Measurements from ENCODE around the gene TMEM212.

The TMEM212 gene

GRCh38 chr3:171833789-171834460, 9.2 kb upstream of the TMEM212 start:
- no peak for DNase-seq (ENCODE audit: low read depth in 1 of 2, low spot score in 1 of 2)

DNA sequence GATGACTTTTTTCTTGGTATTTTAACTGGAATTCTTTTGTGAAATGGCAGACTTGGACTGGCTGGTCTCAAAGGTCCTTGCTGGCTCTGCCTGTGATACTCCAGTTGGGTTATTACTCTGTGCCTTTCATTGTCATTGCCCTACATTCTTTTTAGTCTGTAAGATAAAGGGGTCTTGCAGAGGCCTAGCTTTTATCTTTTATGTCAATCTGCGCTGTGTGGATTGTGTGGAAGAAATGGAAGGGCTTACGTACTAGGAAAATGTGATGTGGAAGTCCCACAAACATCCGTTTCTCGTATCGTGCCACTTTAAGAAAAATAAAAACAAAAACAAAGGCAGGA, 8.7 kb upstream of the TMEM212 start:
- DNase-seq (ENCODE audit: low read depth in 1 of 2, low spot score in 1 of 2) = no peak

GRCh38 chr3:171835116-171835515, 8.0 kb upstream of the TMEM212 start:
- no peak for DNase-seq (ENCODE audit: low read depth in 1 of 2, low spot score in 1 of 2)

GRCh38 chr3:171835613-171836012, 7.5 kb upstream of the TMEM212 start:
- no peak for DNase-seq (ENCODE audit: low read depth in 1 of 2, low spot score in 1 of 2)

DNA sequence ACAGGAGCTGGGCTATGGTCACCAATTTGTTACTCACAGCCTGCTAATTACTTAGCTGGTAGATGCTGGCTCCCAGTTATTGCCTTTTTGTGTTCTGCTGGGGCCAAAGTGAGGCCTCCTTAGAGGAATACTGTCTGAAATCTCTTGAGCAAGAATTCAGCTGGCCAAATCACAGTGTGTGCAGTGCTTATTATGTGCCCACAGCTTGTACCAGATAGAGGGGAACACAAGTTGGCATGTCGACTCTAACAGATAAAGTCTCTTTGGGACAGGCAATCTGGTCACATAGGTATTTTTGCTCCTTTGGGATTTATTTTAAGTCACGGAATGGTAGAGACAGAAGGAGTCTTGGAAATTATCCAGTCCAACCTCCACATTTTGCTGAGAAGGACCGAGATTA, 6.3 kb upstream of the TMEM212 start:
- no peak for DNase-seq (ENCODE audit: low read depth in 1 of 2, low spot score in 1 of 2)

DNA sequence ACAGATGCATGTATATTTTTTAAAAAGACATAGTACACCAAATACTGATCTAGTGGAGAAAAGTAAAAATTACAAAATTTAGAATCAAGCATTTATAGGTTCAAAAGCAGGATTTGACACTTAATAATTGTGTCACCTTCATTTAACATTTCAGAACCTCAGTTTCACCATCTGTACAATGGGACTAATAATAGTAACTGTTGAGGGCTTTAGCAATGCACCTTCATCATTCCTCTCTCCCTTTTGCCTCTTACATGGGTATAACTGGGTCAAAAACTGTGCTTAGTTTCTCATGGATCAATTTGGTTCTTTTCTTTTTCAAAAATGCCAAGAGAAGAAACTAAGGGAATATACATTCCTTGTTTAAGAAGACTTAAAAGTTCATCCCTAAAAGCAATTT, 5.5 kb upstream of the TMEM212 start:
- DNase-seq (ENCODE audit: low read depth in 1 of 2, low spot score in 1 of 2) = no peak

- DNase-seq (ENCODE audit: low read depth in 1 of 2, low spot score in 1 of 2) = no peak
These were observed 4.9 kb upstream of the TMEM212 start for GRCh38 chr3:171838218-171838720.

- no peak for DNase-seq (ENCODE audit: low read depth in 1 of 2, low spot score in 1 of 2)
These were observed 3.9 kb upstream of the TMEM212 start for GRCh38 chr3:171839270-171839669.

- DNase-seq (ENCODE audit: low read depth in 1 of 2, low spot score in 1 of 2) = no peak
These were observed 2.7 kb upstream of the TMEM212 start for GRCh38 chr3:171840445-171840810.

- DNase-seq (ENCODE audit: low read depth in 1 of 2, low spot score in 1 of 2) = no peak
These were observed 2.1 kb upstream of the TMEM212 start for GRCh38 chr3:171840811-171841619.

- no peak for DNase-seq (ENCODE audit: low read depth in 1 of 2, low spot score in 1 of 2)
These were observed 1.5 kb upstream of the TMEM212 start for GRCh38 chr3:171841620-171842000.

GRCh38 chr3:171844873-171845272, 1.7 kb downstream of the TMEM212 start:
- DNase-seq (ENCODE audit: low read depth in 1 of 2, low spot score in 1 of 2) = no peak

DNA sequence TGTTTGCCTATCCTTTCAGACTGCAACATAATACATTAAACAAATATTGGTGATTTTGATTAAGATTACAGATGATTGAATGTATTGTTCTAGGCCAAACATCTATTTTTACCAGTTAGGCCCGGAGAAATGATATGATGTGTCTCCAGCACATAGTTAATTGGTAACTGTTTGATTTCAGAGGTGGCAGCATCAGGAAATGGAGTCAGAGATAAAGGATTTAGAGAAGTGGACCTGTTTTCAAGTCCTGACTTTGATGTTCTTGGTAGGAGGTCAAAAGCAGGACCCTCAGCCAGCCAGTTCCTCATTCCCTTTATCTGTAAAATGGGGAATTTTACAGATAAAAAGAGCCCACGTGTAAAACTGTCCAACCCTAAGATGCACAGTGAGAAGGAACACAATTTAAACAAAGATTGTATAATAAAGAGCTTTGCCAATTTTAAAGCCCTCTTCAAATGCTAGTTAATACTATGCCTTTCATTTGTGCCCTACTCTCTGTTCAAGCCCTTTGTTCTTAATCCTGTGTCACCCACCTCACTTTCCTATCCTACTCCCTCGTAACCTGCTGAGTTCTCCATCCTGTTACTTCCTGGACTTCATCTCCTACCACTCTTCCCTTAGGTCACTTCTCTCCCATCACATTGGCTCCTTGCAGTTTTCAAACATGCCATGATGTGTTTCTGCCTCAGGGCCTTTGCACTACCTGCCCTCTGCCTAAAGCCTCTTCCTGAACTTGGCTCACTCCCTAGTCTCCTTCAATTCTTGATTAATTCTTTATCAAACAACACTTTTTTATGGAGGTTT, 2.5 kb downstream of the TMEM212 start:
- DNase-seq (ENCODE audit: low read depth in 1 of 2, low spot score in 1 of 2) = no peak

DNA sequence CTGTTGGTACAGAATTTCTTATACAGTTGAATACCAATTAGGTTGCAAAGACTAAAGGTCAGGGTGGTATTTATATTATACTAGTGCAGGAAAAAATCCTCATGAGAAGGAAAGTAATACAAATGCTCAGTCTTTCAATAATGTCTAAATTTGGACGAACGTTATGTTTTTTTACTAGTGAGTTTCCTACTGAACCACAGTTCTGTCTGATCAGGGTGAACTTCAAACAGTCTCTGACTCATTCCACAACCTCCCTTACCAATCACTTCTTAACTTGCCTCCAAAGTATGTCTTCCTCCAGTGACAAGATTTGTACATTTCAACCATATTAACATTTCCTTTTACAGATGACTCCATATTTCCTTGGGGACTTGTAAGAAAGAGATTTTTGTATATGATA, 3.4 kb downstream of the TMEM212 start:
- no peak for DNase-seq (ENCODE audit: low read depth in 1 of 2, low spot score in 1 of 2)

DNA sequence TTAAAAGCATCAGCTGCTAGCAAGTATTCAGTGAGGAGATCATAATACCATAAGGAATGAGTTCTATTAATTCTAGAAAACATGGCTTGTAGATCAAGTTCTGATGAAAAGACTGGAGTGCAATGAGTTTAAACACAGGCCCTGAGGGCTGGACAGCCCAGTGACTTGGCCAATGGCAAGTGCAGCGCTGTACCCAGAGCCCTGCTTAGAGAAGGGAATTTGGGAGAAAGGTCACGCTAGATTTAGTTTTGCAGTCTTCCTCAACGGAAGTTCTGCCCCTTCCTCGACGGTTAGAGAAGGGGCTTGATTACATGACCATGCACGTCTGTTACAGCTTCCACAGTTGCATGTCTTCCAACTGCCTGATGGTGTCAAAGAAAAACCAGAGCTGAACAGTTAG, 4.0 kb downstream of the TMEM212 start:
- DNase-seq (ENCODE audit: low read depth in 1 of 2, low spot score in 1 of 2) = no peak

- DNase-seq (ENCODE audit: low read depth in 1 of 2, low spot score in 1 of 2) = no peak
These were observed 4.6 kb downstream of the TMEM212 start for GRCh38 chr3:171847595-171848259.

DNA sequence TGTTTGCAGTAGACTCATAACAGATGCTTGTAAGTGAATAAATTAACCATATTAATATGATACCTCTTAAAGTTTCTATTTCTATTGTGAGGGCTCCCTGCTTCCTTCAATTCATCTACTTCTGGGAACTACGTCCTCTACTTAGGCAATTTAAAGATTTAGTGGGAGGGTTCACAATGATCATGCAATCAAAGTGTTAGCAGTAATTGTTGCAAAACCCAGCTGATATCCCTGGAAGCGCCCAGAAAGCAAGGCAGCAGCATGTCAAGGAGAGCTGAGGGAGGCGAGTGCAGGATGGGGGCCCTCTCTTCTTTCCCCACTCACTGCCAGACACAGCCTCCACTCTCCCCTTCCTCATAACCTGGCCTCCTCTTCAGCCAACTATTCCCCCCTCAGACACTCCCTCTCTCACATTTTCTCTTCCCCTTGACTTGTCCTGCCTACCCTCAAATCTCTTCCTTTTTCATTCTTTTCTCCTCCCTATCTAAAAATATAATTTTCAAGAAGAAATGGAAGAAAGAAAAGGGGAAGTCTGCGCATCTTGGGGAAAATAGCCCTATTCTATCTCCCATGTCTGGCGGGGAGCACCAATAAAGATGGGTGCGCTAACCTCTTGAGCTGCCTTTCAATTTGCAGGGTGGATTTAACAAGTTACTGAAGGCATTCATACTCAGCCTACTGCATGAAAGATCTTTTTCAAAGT, 6.6 kb downstream of the TMEM212 start:
- no peak for DNase-seq (ENCODE audit: low read depth in 1 of 2, low spot score in 1 of 2)

GRCh38 chr3:171850320-171850959, 7.3 kb downstream of the TMEM212 start:
- no peak for DNase-seq (ENCODE audit: low read depth in 1 of 2, low spot score in 1 of 2)

GRCh38 chr3:171850960-171851659, 8.0 kb downstream of the TMEM212 start:
- no peak for DNase-seq (ENCODE audit: low read depth in 1 of 2, low spot score in 1 of 2)

DNA sequence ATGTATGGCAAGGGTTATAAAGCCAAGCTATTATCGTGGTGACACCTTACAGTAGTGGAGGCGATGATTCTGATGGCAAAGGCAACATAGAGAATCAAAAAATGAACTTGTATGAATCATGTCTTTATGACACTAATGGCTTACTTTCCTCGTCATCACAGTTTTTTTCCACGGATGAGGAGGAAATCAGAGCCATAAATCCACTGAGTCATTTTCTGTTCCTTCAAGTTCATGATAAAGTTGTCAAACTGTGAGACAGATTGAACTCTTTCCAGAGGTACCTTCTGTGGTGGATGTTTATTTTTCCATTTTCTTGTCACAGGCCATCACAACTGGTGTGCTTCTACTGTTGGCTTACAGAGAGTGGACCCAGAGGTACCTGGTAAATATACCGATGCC, 8.5 kb downstream of the TMEM212 start:
- DNase-seq (ENCODE audit: low read depth in 1 of 2, low spot score in 1 of 2) = no peak

All from stimulated activated CD4-positive, alpha-beta T cell treated with anti-CD3 and anti-CD28 coated beads, Interleukin-15, amount 100 ng/mL, for 1 hour (primary cell).